ENCODE results near the gene METTL17. TPM values are rescaled to one million over a fixed set of nuclear protein-coding genes. Genes with fewer than 3 reads are reported as not detected.

METTL17 gene
- total and polyA plus RNA-seq, 2 donors (not counting 3 experiments of a cell fraction or from before 2014, with no cell fraction given), result 60.6 to 90.6 TPM

- Histone ChIP-seq H4K20me1 (replicated peaks; ENCODE audit: control insufficient read depth, extremely low read depth, insufficient read depth, low read length) (no peaks in the 10 kb centered on the region), H3K9me1 (replicated peaks; ENCODE audit: control insufficient read depth, extremely low read depth, insufficient read depth, low read length) (no peaks in the 10 kb centered on the region), H3K4me3 (replicated peaks in 1 of 3; ENCODE audit: insufficient read depth in 1 of 3, low read depth in 1 of 3, low read length in 3 of 3) (peak overlapping the region in 2 of 3 experiments; percentile 73 to 97), H2AFZ (ENCODE audit: low read depth, low read length) (peak overlapping the region; percentile 99), H3K9ac (replicated peaks; ENCODE audit: extremely low read depth, insufficient read depth, low read length) (peak overlapping the region; percentile 58), H3K36me3 (ENCODE audit: control insufficient read depth in 2 of 2, extremely low read depth in 1 of 2, insufficient read depth in 2 of 2, low read length in 2 of 2) (peaks cover 3 to 4% of the 10 kb centered on the region in 2 experiments), H3K4me2 (ENCODE audit: insufficient read depth, low read length) (peak overlapping the region; percentile 92), H3K79me2 (ENCODE audit: control insufficient read depth, insufficient read depth, low read length) (peaks cover 19% of the 10 kb centered on the region), H3K4me1 (ENCODE audit: control insufficient read depth, extremely low read depth, insufficient read depth, low read length) (peaks cover 21% of the 10 kb centered on the region), H3K27ac (ENCODE audit: insufficient read depth, low read depth, low read length) (peak overlapping the region; percentile 53), H3K9me3 (replicated peaks; ENCODE audit: control insufficient read depth, insufficient read depth, low read length) (no peaks in the 10 kb centered on the region), H3K27me3 (ENCODE audit: control insufficient read depth in 2 of 2, insufficient read depth in 2 of 2, low read length in 2 of 2) (no peaks in the 10 kb centered on the region)
- DNase-seq (ENCODE audit: low read depth, low spot score) (no peak), FAIRE-seq (no peak)
- intact Hi-C loops (cut with micrococcal nuclease), result loop anchor here (2.0 kb wide), 1 partner anchor 19 kb away; no protein-coding TSS in a partner anchor
- no TSS peak for BruUV-seq (replicated peaks)
- POLR2A ChIA-PET, result no interaction called here
- CTCF ChIA-PET, result interaction anchor here (1.0 to 3.8 kb wide), 2 partner anchors 15 to 18 kb away, joined by 5 to 34 read pairs; no protein-coding TSS in a partner anchor
- dilution Hi-C loops (cut with MboI; ENCODE audit: extremely low pct_ligation_motif_present, low sequenced_read_pairs), result no loop called here
- TF ChIP-seq, protein P1, sequence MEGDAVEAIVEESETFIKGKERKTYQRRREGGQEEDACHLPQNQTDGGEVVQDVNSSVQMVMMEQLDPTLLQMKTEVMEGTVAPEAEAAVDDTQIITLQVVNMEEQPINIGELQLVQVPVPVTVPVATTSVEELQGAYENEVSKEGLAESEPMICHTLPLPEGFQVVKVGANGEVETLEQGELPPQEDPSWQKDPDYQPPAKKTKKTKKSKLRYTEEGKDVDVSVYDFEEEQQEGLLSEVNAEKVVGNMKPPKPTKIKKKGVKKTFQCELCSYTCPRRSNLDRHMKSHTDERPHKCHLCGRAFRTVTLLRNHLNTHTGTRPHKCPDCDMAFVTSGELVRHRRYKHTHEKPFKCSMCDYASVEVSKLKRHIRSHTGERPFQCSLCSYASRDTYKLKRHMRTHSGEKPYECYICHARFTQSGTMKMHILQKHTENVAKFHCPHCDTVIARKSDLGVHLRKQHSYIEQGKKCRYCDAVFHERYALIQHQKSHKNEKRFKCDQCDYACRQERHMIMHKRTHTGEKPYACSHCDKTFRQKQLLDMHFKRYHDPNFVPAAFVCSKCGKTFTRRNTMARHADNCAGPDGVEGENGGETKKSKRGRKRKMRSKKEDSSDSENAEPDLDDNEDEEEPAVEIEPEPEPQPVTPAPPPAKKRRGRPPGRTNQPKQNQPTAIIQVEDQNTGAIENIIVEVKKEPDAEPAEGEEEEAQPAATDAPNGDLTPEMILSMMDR (IDR thresholded peaks at IDR 0.05; ENCODE audit: extremely low read depth in 1 of 2, insufficient read depth in 1 of 2, low read depth in 1 of 2, low read length in 2 of 2), result no peak
- TF ChIP-seq POLR2AphosphoS5 (IDR thresholded peaks at IDR 0.05; ENCODE audit: insufficient read depth, low read depth, low read length) (peak; percentile 7), EZH2 (IDR thresholded peaks at IDR 0.05; ENCODE audit: borderline replicate concordance, low read depth, low read length, severe bottlenecking) (no peak), POLR2A (IDR thresholded peaks at IDR 0.05; ENCODE audit: low read depth, low read length) (peak; percentile 54), FOS (IDR thresholded peaks at IDR 0.05; ENCODE audit: borderline replicate concordance, insufficient read depth, low read length) (no peak)
Observed at GRCh38 chr14:20989471-20989786, 351 bp upstream of the METTL17 start.

DNA sequence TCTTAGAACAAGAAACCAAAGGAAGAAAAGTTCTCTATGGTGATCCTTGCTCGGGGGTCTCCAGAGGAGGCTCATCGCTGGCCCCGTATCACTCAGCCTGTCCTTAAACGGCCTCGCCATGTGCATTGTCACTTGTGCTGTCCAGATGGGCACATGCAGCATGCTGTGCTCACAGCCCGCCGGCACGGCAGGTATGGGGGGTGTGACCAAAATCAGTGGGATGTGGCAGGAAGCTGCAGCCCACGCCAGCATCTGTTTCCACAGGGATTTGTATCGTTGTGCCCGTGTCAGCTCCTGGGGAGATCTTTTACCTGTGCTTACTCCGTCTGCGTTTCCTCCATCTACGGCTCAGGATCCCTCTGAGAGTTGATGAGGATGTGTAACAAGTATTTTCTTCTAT lies 6.7 kb downstream of the METTL17 start:
- no peak overlapping the region for H3K4me3 ChIP-seq (replicated peaks in 1 of 3; ENCODE audit: insufficient read depth in 1 of 3, low read depth in 1 of 3, low read length in 3 of 3)
- H3K9ac ChIP-seq (replicated peaks; ENCODE audit: extremely low read depth, insufficient read depth, low read length), result no peak overlapping the region
- H3K9me3 ChIP-seq (replicated peaks; ENCODE audit: control insufficient read depth, insufficient read depth, low read length), result no peaks in the 10 kb centered on the region
- ChIA-PET POLR2A (interaction anchor here (0.6 kb wide), 1 partner anchor 654 kb away, joined by 5 read pairs; no protein-coding TSS in a partner anchor), CTCF (interaction anchor here (0.9 to 3.5 kb wide), 4 partner anchors 9 to 139 kb away, joined by 3 to 23 read pairs (median 10); no protein-coding TSS in a partner anchor)
- H3K79me2 ChIP-seq (ENCODE audit: control insufficient read depth, insufficient read depth, low read length), result peaks cover 4% of the 10 kb centered on the region
- H3K27me3 ChIP-seq (ENCODE audit: control insufficient read depth in 2 of 2, insufficient read depth in 2 of 2, low read length in 2 of 2), result no peaks in the 10 kb centered on the region
- BruUV-seq (replicated peaks), result no TSS peak
- no peaks in the 10 kb centered on the region for H4K20me1 ChIP-seq (replicated peaks; ENCODE audit: control insufficient read depth, extremely low read depth, insufficient read depth, low read length)
- H3K9me1 ChIP-seq (replicated peaks; ENCODE audit: control insufficient read depth, extremely low read depth, insufficient read depth, low read length), result no peaks in the 10 kb centered on the region
- H3K27ac ChIP-seq (ENCODE audit: insufficient read depth, low read depth, low read length), result no peak overlapping the region
- DNase-seq (ENCODE audit: low read depth, low spot score) (no peak), FAIRE-seq (no peak)
- no peak overlapping the region for H2AFZ ChIP-seq (ENCODE audit: low read depth, low read length)
- no peaks in the 10 kb centered on the region for H3K4me1 ChIP-seq (ENCODE audit: control insufficient read depth, extremely low read depth, insufficient read depth, low read length)
- dilution Hi-C loops (cut with MboI; ENCODE audit: extremely low pct_ligation_motif_present, low sequenced_read_pairs) (no loop called here), intact Hi-C loops (cut with micrococcal nuclease) (no loop called here)
- no peak overlapping the region for H3K4me2 ChIP-seq (ENCODE audit: insufficient read depth, low read length)
- TF ChIP-seq MYC (IDR thresholded peaks at IDR 0.05; ENCODE audit: low read depth, low read length) (no peak), FOS (IDR thresholded peaks at IDR 0.05; ENCODE audit: borderline replicate concordance, insufficient read depth, low read length) (no peak), MAX (IDR thresholded peaks at IDR 0.05; ENCODE audit: insufficient read depth, insufficient read length) (no peak), EZH2 (IDR thresholded peaks at IDR 0.05; ENCODE audit: borderline replicate concordance, low read depth, low read length, severe bottlenecking) (no peak)
- peaks cover 15 to 17% of the 10 kb centered on the region in 2 experiments for H3K36me3 ChIP-seq (ENCODE audit: control insufficient read depth in 2 of 2, extremely low read depth in 1 of 2, insufficient read depth in 2 of 2, low read length in 2 of 2)

All from endothelial cell of umbilical vein (primary cell).